H1 (cell line): ENCODE measurements around the gene ADIRF. TPM values are rescaled to one million over a fixed set of nuclear protein-coding genes. Genes with fewer than 3 reads are reported as not detected.

ENCODE experiments used
- CTCF ChIA-PET: fragments of 300-600 bp; sonication (Branson Sonifier 250); formaldehyde crosslinking; loops from one replicate; lab custom pipeline; 2021; ENCODE audit not compliant: partially characterized antibody; lab: Charles Lee
- POLR2A ChIA-PET: fragments of 300-600 bp; sonication (Branson Sonifier 250); formaldehyde crosslinking; loops from one replicate; lab custom pipeline; 2021; ENCODE audit warnings: inconsistent platforms; ENCODE audit not compliant: partially characterized antibody; lab: Charles Lee
- DNase-seq, 2 experiments: peaks; one replicate each; pipeline versions ENCODE4 v3.0.0 to v3.0.0-alpha.2; 2010 to 2022; ENCODE audit warnings: low spot score in 2 of 2, low read depth in 1 of 2, mixed read lengths in 1 of 2
- FAIRE-seq: peaks from 2 replicates; lab custom pipeline; 2011; peaks lifted over from hg19 to GRCh38; lab: Jason Lieb, UNC
- H2AFZ ChIP-seq: 2 replicates; pipeline ENCODE4 v1.8.1; 2012; ENCODE audit warnings: low read length, inconsistent platforms
- H2AK5ac ChIP-seq: 2 replicates; pipeline ENCODE4 v1.6.1; 2013; ENCODE audit warnings: low read depth, low read length
- H2BK120ac ChIP-seq: replicated peaks from 2 replicates; pipeline ENCODE3; 2013; ENCODE audit warnings: low read depth, low read length, inconsistent platforms
- H2BK12ac ChIP-seq: 2 replicates; pipeline ENCODE4 v1.6.1; 2013; ENCODE audit warnings: low read depth, low read length
- H2BK15ac ChIP-seq: 2 replicates; pipeline ENCODE4 v1.6.1; 2013; ENCODE audit warnings: low read length
- H2BK20ac ChIP-seq: 2 replicates; pipeline ENCODE4 v1.6.1; 2013; ENCODE audit warnings: low read length
- H2BK5ac ChIP-seq: 2 replicates; pipeline ENCODE4 v1.6.1; 2013; ENCODE audit warnings: low read depth, low read length
- H3K14ac ChIP-seq: 2 replicates; pipeline ENCODE4 v1.6.1; 2013; ENCODE audit warnings: inconsistent platforms; ENCODE audit not compliant: insufficient read length
- H3K18ac ChIP-seq: 2 replicates; pipeline ENCODE4 v1.6.1; 2013; ENCODE audit warnings: low read length; ENCODE audit errors: extremely low read depth
- H3K23ac ChIP-seq: 2 replicates; pipeline ENCODE4 v1.6.1; 2013; ENCODE audit warnings: inconsistent platforms; ENCODE audit not compliant: insufficient read length
- H3K23me2 ChIP-seq: 2 replicates; pipeline ENCODE4 v1.6.1; 2013; ENCODE audit warnings: low read depth, low read length
- H3K27ac ChIP-seq: 2 replicates; pipeline ENCODE4 v1.6.1; 2011; ENCODE audit warnings: low read depth, low read length, inconsistent platforms
- H3K27me3 ChIP-seq, 4 experiments: replicated peaks in 1 of 4; 1 replicate in 1 of 4; 2 replicates in 3 of 4; pipeline versions ENCODE4 v1.6.1 to v1.8.1; 2011 to 2013; ENCODE audit warnings: low read length in 3 of 4, mild to moderate bottlenecking in 3 of 4, inconsistent platforms in 2 of 4, mixed read lengths in 2 of 4, moderate library complexity in 1 of 4; ENCODE audit not compliant: control insufficient read depth in 3 of 4, insufficient read depth in 3 of 4; ENCODE audit errors: extremely low read depth in 1 of 4
- H3K36me3 ChIP-seq, 4 experiments: 2 replicates each; pipeline versions ENCODE4 v1.6.1 to v1.8.1; 2011 to 2013; ENCODE audit warnings: mild to moderate bottlenecking in 4 of 4, low read length in 3 of 4, moderate library complexity in 2 of 4, control low read depth in 1 of 4, inconsistent platforms in 1 of 4; ENCODE audit not compliant: insufficient read depth in 4 of 4, control insufficient read depth in 2 of 4
- H3K4ac ChIP-seq: replicated peaks from 2 replicates; pipeline ENCODE3; 2013; ENCODE audit warnings: low read length, low read depth, mixed read lengths, inconsistent platforms; ENCODE audit not compliant: insufficient read length
- H3K4me1 ChIP-seq, 4 experiments: replicated peaks in 1 of 4; 1 replicate in 1 of 4; 2 replicates in 3 of 4; pipeline versions ENCODE4 v1.6.1 to v1.8.1; 2011 to 2013; ENCODE audit warnings: low read length in 3 of 4, inconsistent platforms in 2 of 4, mixed read lengths in 1 of 4; ENCODE audit not compliant: insufficient read depth in 4 of 4, control insufficient read depth in 3 of 4
- H3K4me2 ChIP-seq, 2 experiments: 2 replicates each; pipeline versions ENCODE4 v1.6.1 to v1.8.1; 2011 to 2013; ENCODE audit warnings: low read depth in 2 of 2, low read length in 2 of 2, control low read depth in 1 of 2, inconsistent platforms in 1 of 2, mild to moderate bottlenecking in 1 of 2; ENCODE audit not compliant: insufficient read depth in 1 of 2
- H3K4me3 ChIP-seq, 4 experiments: fragments of 200-600, 300-600 bp in 1 of 4; sonication (generic), shearing (Covaris generic), sonication (Bioruptor Twin) in 1 of 4; 2 replicates each; pipeline versions ENCODE4 v1.5.1 to v1.8.1; 2011 to 2016; ENCODE audit warnings: low read length in 4 of 4, low read depth in 3 of 4, control low read depth in 2 of 4, inconsistent platforms in 2 of 4, mild to moderate bottlenecking in 2 of 4, mixed read lengths in 1 of 4, moderate library complexity in 1 of 4; ENCODE audit not compliant: insufficient read depth in 2 of 4; ENCODE audit errors: extremely low read depth in 1 of 4
- H3K56ac ChIP-seq: replicated peaks from 2 replicates; pipeline ENCODE3; 2013; ENCODE audit warnings: low read depth, mild to moderate bottlenecking, mixed read lengths, low read length, inconsistent platforms; ENCODE audit not compliant: insufficient read length
- H3K79me1 ChIP-seq: 2 replicates; pipeline ENCODE4 v1.6.1; 2013; ENCODE audit warnings: low read depth, low read length, control low read depth
- H3K79me2 ChIP-seq, 2 experiments: 2 replicates each; pipeline versions ENCODE4 v1.6.1 to v1.8.1; 2012 to 2013; ENCODE audit warnings: low read length in 2 of 2, mild to moderate bottlenecking in 2 of 2, inconsistent platforms in 1 of 2; ENCODE audit not compliant: insufficient read depth in 2 of 2, control insufficient read depth in 1 of 2
- H3K9ac ChIP-seq, 4 experiments: replicated peaks in 1 of 4; 1 replicate in 1 of 4; 2 replicates in 3 of 4; pipeline versions ENCODE4 v1.6.1 to v1.8.1; 2011 to 2013; ENCODE audit warnings: low read depth in 3 of 4, low read length in 3 of 4, control low read depth in 2 of 4, mild to moderate bottlenecking in 2 of 4, moderate library complexity in 2 of 4, inconsistent platforms in 1 of 4; ENCODE audit errors: extremely low read depth in 1 of 4
- H3K9me3 ChIP-seq, 2 experiments: 2 replicates each; pipeline versions ENCODE4 v1.6.1 to v1.8.1; 2012 to 2013; ENCODE audit warnings: mild to moderate bottlenecking in 2 of 2, moderate library complexity in 2 of 2, control low read depth in 1 of 2, inconsistent platforms in 1 of 2, low read depth in 1 of 2, low read length in 1 of 2, mixed read lengths in 1 of 2; ENCODE audit not compliant: insufficient read depth in 2 of 2
- H4K20me1 ChIP-seq, 2 experiments: replicated peaks in 1 of 2; 2 replicates each; pipeline versions ENCODE3 to v1.8.1; 2011 to 2013; ENCODE audit warnings: inconsistent platforms in 2 of 2, low read length in 2 of 2, mild to moderate bottlenecking in 1 of 2; ENCODE audit not compliant: insufficient read depth in 2 of 2, control insufficient read depth in 1 of 2
- H4K5ac ChIP-seq: 2 replicates; pipeline ENCODE4 v1.6.1; 2013; ENCODE audit warnings: low read length, low read depth, mixed read lengths, inconsistent platforms; ENCODE audit not compliant: insufficient read length
- H4K8ac ChIP-seq: 2 replicates; pipeline ENCODE4 v1.8.0; 2013; ENCODE audit warnings: mild to moderate bottlenecking, moderate library complexity, low read length, inconsistent platforms; ENCODE audit not compliant: insufficient read depth; ENCODE audit errors: extremely low read depth
- H4K91ac ChIP-seq: replicated peaks from 2 replicates; pipeline ENCODE3; 2013; ENCODE audit warnings: low read length, mixed read lengths, inconsistent platforms; ENCODE audit not compliant: insufficient read length
- CREB1 ChIP-seq: IDR thresholded peaks from 2 replicates; pipeline ENCODE4 v1.6.1; 2012; ENCODE audit warnings: inconsistent platforms
- HDAC6 ChIP-seq: IDR thresholded peaks from one replicate; pipeline ENCODE4 v1.7.1; 2012; ENCODE audit warnings: low read depth, mild to moderate bottlenecking, inconsistent platforms, low read length, moderate library complexity
- JUN ChIP-seq: IDR thresholded peaks from 2 replicates; pipeline ENCODE4 v1.6.1; 2011; ENCODE audit warnings: low read depth, mild to moderate bottlenecking, improper control_type of control experiment, low read length
- KDM5A ChIP-seq: fragments of 200-600 bp; IDR thresholded peaks from 2 replicates; pipeline ENCODE4 v1.7.1; 2012; ENCODE audit warnings: mild to moderate bottlenecking, low read length, inconsistent platforms, mixed read lengths
- NRF1 ChIP-seq: IDR thresholded peaks from 2 replicates; pipeline ENCODE4 v1.6.1; 2011; ENCODE audit warnings: mild to moderate bottlenecking, low read depth, low read length, improper control_type of control experiment
- WGBS, 2 experiments: shearing (Covaris generic) in 1 of 2; methylation state at CpG; one replicate each; pipeline versions ENCODE4 v1.1.6 to v1.1.7; 2013 to 2015; ENCODE audit warnings: low lambda C conversion rate in 2 of 2, mixed read lengths in 2 of 2, inconsistent platforms in 1 of 2, low coverage in 1 of 2, missing lambda C conversion rate in 1 of 2; ENCODE audit not compliant: insufficient replicate concordance in 2 of 2, insufficient coverage in 1 of 2, insufficient read length in 1 of 2; ENCODE audit errors: extremely low coverage in 1 of 2, missing lambda C conversion rate in 1 of 2; 5-methylcytosine and 5-hydroxymethylcytosine counted together
- polyA plus RNA-seq, 7 experiments: library from polyadenylated mRNA; depleted of rRNA in 3 of 7; stranded (reverse) in 5 of 7; unstranded in 2 of 7; fragments of >200 nt in 5 of 7; fragments of 200-250 nt in 2 of 7; gene quantifications; 1 replicate in 5 of 7; 2 replicates in 1 of 7; 4 replicates in 1 of 7; pipeline versions ENCODE4 v1.2.1 to v1.2.3, GENCODE V29; 2011 to 2013; ENCODE audit warnings: missing spikeins in 2 of 7, mixed read lengths in 2 of 7
- total RNA-seq: library from RNA; stranded (reverse); fragmentation: NEBNext Ultra II Directional; extraction: Animal tissue kit (Norgen Biotek cat#: 25700); gene quantifications from 2 replicates; pipeline ENCODE4 v1.2.1, GENCODE V29; 2021
- TF ChIP-seq, protein P1 (sequence below): IDR thresholded peaks from 2 replicates; pipeline ENCODE4 v1.6.1; 2012; ENCODE audit warnings: inconsistent platforms

ADIRF gene
- total and polyA plus RNA-seq, 2 of the 8 experiments (the other 6 are each of a cell fraction or from before 2014, with no cell fraction given) = not detected

- no peak for FAIRE-seq
- H2BK12ac ChIP-seq = no peak overlapping the region
- H3K27me3 ChIP-seq = no peaks in the 10 kb centered on the region
- no peak overlapping the region for H2AK5ac ChIP-seq
- no peak overlapping the region for H2BK15ac ChIP-seq
- ChIA-PET CTCF (interaction anchor here (1.0 to 1.1 kb wide), 3 partner anchors 11 to 287 kb away, joined by 3 to 4 read pairs (median 3); no protein-coding TSS in a partner anchor), POLR2A (interaction anchor here (1.3 kb wide), 1 partner anchor 37 kb away, joined by 5 read pairs; the partner anchor contains the start of gene ADIRF)
- WGBS, 2 experiments = 85% methylated on average over 1 of the region's 1 CpG; no CpG with 5 or more reads in 1 of the 2 experiments
- no peak overlapping the region for H3K27ac ChIP-seq
- no peak overlapping the region for H3K4me2 ChIP-seq
- H3K56ac ChIP-seq = no peak overlapping the region
- H2AFZ ChIP-seq = no peak overlapping the region
- no peak for DNase-seq
- H2BK120ac ChIP-seq = no peak overlapping the region
- no peak overlapping the region for H2BK5ac ChIP-seq
- no peak overlapping the region for H4K5ac ChIP-seq
- H4K8ac ChIP-seq = no peak overlapping the region
- no peak overlapping the region for H3K23ac ChIP-seq
- no peaks in the 10 kb centered on the region for H3K79me2 ChIP-seq
- H4K91ac ChIP-seq = no peak overlapping the region
- H3K4me1 ChIP-seq = no peaks in the 10 kb centered on the region
- H3K79me1 ChIP-seq = no peaks in the 10 kb centered on the region
- H4K20me1 ChIP-seq = peaks cover 0 to 1% of the 10 kb centered on the region in 2 experiments
- H3K18ac ChIP-seq = no peak overlapping the region
- peaks cover 0 to 39% (median 14%) of the 10 kb centered on the region in 4 experiments; a peak in 7 of 8 replicates for H3K36me3 ChIP-seq
- no peak for TF ChIP-seq NRF1
- TF ChIP-seq HDAC6 = no peak
- no peak for TF ChIP-seq CREB1
- TF ChIP-seq JUN = no peak
- TF ChIP-seq KDM5A = no peak
- TF ChIP-seq, protein P1, sequence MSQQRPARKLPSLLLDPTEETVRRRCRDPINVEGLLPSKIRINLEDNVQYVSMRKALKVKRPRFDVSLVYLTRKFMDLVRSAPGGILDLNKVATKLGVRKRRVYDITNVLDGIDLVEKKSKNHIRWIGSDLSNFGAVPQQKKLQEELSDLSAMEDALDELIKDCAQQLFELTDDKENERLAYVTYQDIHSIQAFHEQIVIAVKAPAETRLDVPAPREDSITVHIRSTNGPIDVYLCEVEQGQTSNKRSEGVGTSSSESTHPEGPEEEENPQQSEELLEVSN = no peak
- H3K9me3 ChIP-seq = no peaks in the 10 kb centered on the region
- no peaks in the 10 kb centered on the region for H3K23me2 ChIP-seq
- no peak overlapping the region for H3K4me3 ChIP-seq
- no peak overlapping the region for H3K4ac ChIP-seq
- no peak overlapping the region for H2BK20ac ChIP-seq
- H3K14ac ChIP-seq = no peak overlapping the region
- no peak overlapping the region for H3K9ac ChIP-seq
Measured at GRCh38 chr10:86931872-86932271, 36.4 kb upstream of the ADIRF start.
